Measurements from ENCODE around the gene A3GALT2. TPM values are rescaled to one million over a fixed set of nuclear protein-coding genes. Genes with fewer than 3 reads are reported as not detected.

Gene A3GALT2
- total RNA-seq, 6 experiments from 2014 or later, result not detected

- Mint-ChIP-seq H3K4me3 (peak overlapping the region; percentile 23; the same call in 1 of the 2 replicates), H3K27ac (peak overlapping the region; percentile 82), H3K27me3 (ENCODE audit: insufficient read depth) (no peaks in the 10 kb centered on the region; the same call in 1 of the 2 replicates), H3K36me3 (ENCODE audit: low read depth) (peaks cover 54% of the 10 kb centered on the region), H3K9me3 (no peaks in the 10 kb centered on the region), H3K4me1 (ENCODE audit: low read depth) (peaks cover 73% of the 10 kb centered on the region)
- no peak for TF ChIP-seq CTCF (IDR thresholded peaks at IDR 0.05)
- DNase-seq, result no peak
Measured at GRCh38 chr1:33328817-33329216, 7.9 kb upstream of the A3GALT2 start.

DNA sequence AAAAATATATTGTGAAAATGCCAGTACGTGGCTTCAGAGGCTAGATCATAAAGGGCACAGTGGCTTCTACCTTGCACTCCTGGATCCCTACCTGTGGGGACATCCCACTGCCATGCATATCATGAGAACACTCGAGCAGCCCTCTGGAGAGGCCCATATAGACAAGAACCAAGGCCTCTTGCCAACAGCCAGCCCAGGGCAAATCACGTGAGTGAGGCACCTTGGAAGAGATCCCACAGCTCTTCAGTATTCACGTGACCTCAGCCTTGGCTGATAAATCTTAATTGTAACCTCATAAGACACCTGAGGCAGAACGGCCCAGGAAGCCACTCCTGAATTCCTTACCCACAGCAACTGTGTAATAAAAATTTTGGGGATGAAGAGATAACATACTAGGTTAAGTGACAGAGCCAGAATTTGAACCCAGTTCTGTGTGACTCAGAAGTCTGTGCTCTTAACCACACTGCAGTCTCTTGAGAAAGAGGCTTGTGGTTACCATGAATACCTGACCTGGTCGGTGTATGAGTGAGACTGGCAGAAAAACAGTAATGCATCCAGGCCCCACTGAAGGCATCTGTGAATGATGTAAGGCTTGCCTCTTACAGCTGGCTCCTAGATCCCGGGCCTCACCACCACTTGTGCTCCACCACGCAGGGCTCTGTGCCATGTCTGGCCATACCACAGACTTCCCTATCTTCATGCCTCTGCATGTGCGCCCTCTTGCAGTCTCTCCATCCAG is 6.9 kb upstream of the A3GALT2 start:
- Mint-ChIP-seq H3K9me3 (no peaks in the 10 kb centered on the region), H3K4me3 (no peak overlapping the region), H3K4me1 (ENCODE audit: low read depth) (peaks cover 62% of the 10 kb centered on the region), H3K36me3 (ENCODE audit: low read depth) (peaks cover 48% of the 10 kb centered on the region), H3K27ac (peak overlapping the region; percentile 82), H3K27me3 (ENCODE audit: insufficient read depth) (no peaks in the 10 kb centered on the region; the same call in 1 of the 2 replicates)
- DNase-seq, result peak; percentile 99
- TF ChIP-seq CTCF (IDR thresholded peaks at IDR 0.05), result no peak

DNA sequence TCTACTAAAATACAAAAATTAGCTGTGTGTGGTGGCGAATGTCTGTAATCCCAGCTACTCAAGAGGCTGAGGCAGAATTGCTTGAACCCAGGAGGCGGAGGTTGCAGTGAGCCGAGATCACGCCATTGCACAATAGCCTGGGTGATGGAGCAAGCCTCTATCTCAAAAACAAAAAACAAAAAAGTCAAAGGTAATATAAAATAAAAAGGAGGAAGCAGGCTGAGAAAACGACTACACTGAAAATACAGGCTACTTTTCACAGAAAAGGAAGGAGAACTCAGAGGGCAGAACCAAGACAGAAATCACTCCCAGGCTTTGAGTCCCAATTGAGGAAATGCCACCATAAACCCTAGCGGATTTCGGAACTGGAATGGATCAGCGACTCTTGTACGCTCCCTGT is 5.9 kb upstream of the A3GALT2 start:
- no peak for DNase-seq
- Mint-ChIP-seq H3K36me3 (ENCODE audit: low read depth) (peaks cover 38% of the 10 kb centered on the region), H3K27ac (no peak overlapping the region), H3K4me3 (no peak overlapping the region), H3K27me3 (ENCODE audit: insufficient read depth) (no peaks in the 10 kb centered on the region; the same call in 1 of the 2 replicates), H3K4me1 (ENCODE audit: low read depth) (peaks cover 53% of the 10 kb centered on the region), H3K9me3 (no peaks in the 10 kb centered on the region)
- TF ChIP-seq CTCF (IDR thresholded peaks at IDR 0.05), result no peak

GRCh38 chr1:33324677-33325575 is 4.0 kb upstream of the A3GALT2 start:
- no peak overlapping the region for H3K4me3 Mint-ChIP-seq
- H3K4me1 Mint-ChIP-seq (ENCODE audit: low read depth), result peaks cover 40% of the 10 kb centered on the region
- H3K36me3 Mint-ChIP-seq (ENCODE audit: low read depth), result peaks cover 39% of the 10 kb centered on the region
- DNase-seq, result no peak
- TF ChIP-seq CTCF (IDR thresholded peaks at IDR 0.05), result no peak
- H3K27ac Mint-ChIP-seq, result peak overlapping the region; percentile 25; the same call in 1 of the 2 replicates
- peaks cover 6% of the 10 kb centered on the region for H3K27me3 Mint-ChIP-seq (ENCODE audit: insufficient read depth)
- H3K9me3 Mint-ChIP-seq, result no peaks in the 10 kb centered on the region

DNA sequence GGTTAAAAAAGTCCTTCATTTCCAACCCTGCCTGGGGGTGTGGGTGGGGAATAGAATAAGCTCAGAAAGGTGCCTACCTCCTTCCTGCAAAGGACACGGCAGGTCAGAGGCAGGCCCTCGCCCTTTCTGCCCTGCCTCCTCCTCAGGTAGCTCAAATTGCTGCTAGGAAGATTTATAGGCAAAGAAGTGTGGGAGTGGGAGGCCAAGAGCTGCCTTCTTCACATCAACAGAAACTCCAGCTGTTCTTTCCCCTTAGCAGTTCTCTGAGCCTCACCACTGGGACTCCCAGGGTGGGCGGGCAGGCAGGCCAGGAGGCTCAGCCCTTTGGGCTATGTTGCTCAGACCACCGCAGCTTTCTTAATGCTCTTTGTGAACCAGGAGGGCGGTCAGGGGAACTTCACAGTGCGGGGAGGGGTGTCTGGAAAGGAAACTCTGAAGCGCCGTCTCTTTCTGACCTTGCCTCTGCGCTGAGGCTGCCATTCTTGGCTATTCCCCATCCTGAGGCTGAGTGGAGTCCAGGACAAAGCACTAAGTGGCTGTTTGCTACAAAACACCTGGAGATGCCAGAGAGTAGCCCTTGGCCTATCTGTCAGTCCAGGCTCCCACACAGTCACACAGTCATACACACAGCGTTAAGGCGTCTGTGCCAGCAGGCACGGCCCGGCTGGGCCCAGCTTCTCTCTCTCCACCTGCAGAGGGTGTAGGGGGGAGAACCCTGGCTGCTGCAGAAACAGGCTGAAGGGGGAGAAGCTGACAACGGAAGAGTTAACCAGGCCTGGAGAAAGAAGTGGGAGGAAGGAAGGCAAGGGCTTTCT is 3.0 kb upstream of the A3GALT2 start:
- Mint-ChIP-seq H3K36me3 (ENCODE audit: low read depth) (peaks cover 30% of the 10 kb centered on the region), H3K4me3 (no peak overlapping the region), H3K4me1 (ENCODE audit: low read depth) (peaks cover 33% of the 10 kb centered on the region), H3K27ac (no peak overlapping the region), H3K27me3 (ENCODE audit: insufficient read depth) (peaks cover 6% of the 10 kb centered on the region), H3K9me3 (no peaks in the 10 kb centered on the region)
- DNase-seq, result no peak
- no peak for TF ChIP-seq CTCF (IDR thresholded peaks at IDR 0.05)
